SK-N-SH (cell line): ENCODE data around the gene MCM5. TPM values are rescaled to one million over a fixed set of nuclear protein-coding genes. Genes with fewer than 3 reads are reported as not detected.

Source experiments
- CTCF ChIA-PET: fragments of 300-600, 350-600 bp; formaldehyde crosslinking; extraction: SDS; loops from one replicate; lab custom pipeline; 2021; lab: Yijun Ruan, JAX
- POLR2A ChIA-PET: fragments of 350-600 bp; sonication (Branson Sonifier 250); formaldehyde crosslinking; extraction: SDS; loops from one replicate; lab custom pipeline; 2020; ENCODE audit warnings: antibody characterized with exemption, inconsistent platforms; lab: Yijun Ruan, JAX
- DNase-seq: peaks from one replicate; pipeline ENCODE4 v3.0.0; 2012
- H2AFZ ChIP-seq: fragments of 200-600 bp; sonication (generic); 2 replicates; pipeline ENCODE4 v1.8.1; 2016; ENCODE audit warnings: antibody characterized with exemption, mild to moderate bottlenecking, low read depth
- H3F3A ChIP-seq: fragments of 200-600 bp; sonication (generic); replicated peaks from 2 replicates; pipeline ENCODE3; 2016; ENCODE audit warnings: antibody characterized with exemption, mild to moderate bottlenecking; ENCODE audit not compliant: insufficient read depth
- H3K27ac ChIP-seq, 2 experiments: fragments of 200-500 bp in 1 of 2; fragments of 200-600 bp in 1 of 2; sonication (Bioruptor generic) in 1 of 2; sonication (generic), shearing (Covaris generic) in 1 of 2; 2 replicates each; pipeline versions ENCODE4 v1.5.1 to v1.6.1; 2014 to 2016; ENCODE audit warnings: low read depth in 2 of 2, inconsistent platforms in 1 of 2, low read length in 1 of 2, mild to moderate bottlenecking in 1 of 2, mixed read lengths in 1 of 2
- H3K27me3 ChIP-seq: fragments of 200-600 bp; sonication (generic), shearing (Covaris generic); 2 replicates; pipeline ENCODE4 v1.6.1; 2016; ENCODE audit warnings: mixed run types; ENCODE audit not compliant: insufficient read depth
- H3K36me3 ChIP-seq, 2 experiments: fragments of 200-500 bp in 1 of 2; fragments of 200-600 bp in 1 of 2; sonication (Bioruptor generic) in 1 of 2; sonication (generic) in 1 of 2; replicated peaks in 1 of 2; 2 replicates each; pipeline versions ENCODE3 to v1.5.1; 2014 to 2016; ENCODE audit warnings: low read length in 1 of 2, mild to moderate bottlenecking in 1 of 2; ENCODE audit not compliant: insufficient read depth in 2 of 2, control insufficient read depth in 1 of 2
- H3K4me1 ChIP-seq, 2 experiments: fragments of 200-500 bp in 1 of 2; fragments of 200-600 bp in 1 of 2; sonication (Bioruptor generic) in 1 of 2; sonication (generic), shearing (Covaris generic) in 1 of 2; 2 replicates each; pipeline versions ENCODE4 v1.5.1 to v1.6.1; 2014 to 2016; ENCODE audit warnings: low read depth in 1 of 2, low read length in 1 of 2, mixed run types in 1 of 2; ENCODE audit not compliant: insufficient read depth in 2 of 2, control insufficient read depth in 1 of 2
- H3K4me2 ChIP-seq: fragments of 200-600 bp; sonication (generic), shearing (Covaris generic); 2 replicates; pipeline ENCODE4 v1.6.1; 2017; ENCODE audit warnings: mixed run types
- H3K4me3 ChIP-seq, 2 experiments: fragments of 200-500 bp in 1 of 2; fragments of 200-600 bp in 1 of 2; sonication (Bioruptor generic) in 1 of 2; sonication (generic), shearing (Covaris generic) in 1 of 2; 2 replicates each; pipeline versions ENCODE4 v1.5.1 to v1.8.1; 2014 to 2016; ENCODE audit warnings: low read depth in 2 of 2, inconsistent platforms in 1 of 2, low read length in 1 of 2, mild to moderate bottlenecking in 1 of 2, mixed read lengths in 1 of 2, moderate library complexity in 1 of 2
- H3K79me2 ChIP-seq: fragments of 200-600 bp; sonication (generic); 2 replicates; pipeline ENCODE4 v1.8.1; 2017; ENCODE audit warnings: mild to moderate bottlenecking; ENCODE audit not compliant: insufficient read depth
- H3K9ac ChIP-seq: fragments of 200-600 bp; sonication (generic); 2 replicates; pipeline ENCODE4 v1.6.1; 2017; ENCODE audit warnings: mixed run types
- H3K9me2 ChIP-seq: fragments of 200-600 bp; sonication (generic); 2 replicates; pipeline ENCODE4 v1.6.1; 2017; ENCODE audit warnings: mixed run types
- H3K9me3 ChIP-seq: fragments of 200-600 bp; sonication (generic); 2 replicates; pipeline ENCODE4 v1.6.1; 2017; ENCODE audit warnings: mixed run types, mild to moderate bottlenecking, moderate library complexity
- H4K20me1 ChIP-seq: fragments of 200-600 bp; sonication (generic); 2 replicates; pipeline ENCODE4 v1.6.1; 2017; ENCODE audit warnings: mild to moderate bottlenecking, mixed run types; ENCODE audit not compliant: insufficient read depth
- CHD2 ChIP-seq: fragments of 150-350 bp; IDR thresholded peaks from 2 replicates; pipeline ENCODE4 v1.6.1; 2018; ENCODE audit warnings: low read length; ENCODE audit not compliant: partially characterized antibody
- ELF1 ChIP-seq: IDR thresholded peaks from 2 replicates; pipeline ENCODE4 v1.4.0; 2012
- FOXJ3 ChIP-seq: sonication (generic); formaldehyde crosslinking; IDR thresholded peaks from 2 replicates; pipeline ENCODE4 v1.5.1; 2020; ENCODE audit warnings: mild to moderate bottlenecking, missing genetic modification reagents
- GABPA ChIP-seq: IDR thresholded peaks from 2 replicates; pipeline ENCODE4 v1.4.0; 2012; ENCODE audit warnings: low read depth, mild to moderate bottlenecking
- MEF2A ChIP-seq: IDR thresholded peaks from 2 replicates; pipeline ENCODE4 v1.4.0; 2012; ENCODE audit warnings: low read depth, borderline replicate concordance
- MXI1 ChIP-seq: IDR thresholded peaks from 2 replicates; pipeline ENCODE4 v1.6.1; 2012; ENCODE audit warnings: mild to moderate bottlenecking, low read depth, low read length, improper control_type of control experiment
- NFIC ChIP-seq: IDR thresholded peaks from 2 replicates; pipeline ENCODE4 v1.4.0; 2012; ENCODE audit warnings: borderline replicate concordance
- NRF1 ChIP-seq: IDR thresholded peaks from 2 replicates; pipeline ENCODE4 v1.6.1; 2012; ENCODE audit warnings: low read depth, mild to moderate bottlenecking, low read length
- PBX3 ChIP-seq: IDR thresholded peaks from 2 replicates; pipeline ENCODE4; 2012
- POLR2AphosphoS5 ChIP-seq: IDR thresholded peaks from 2 replicates; pipeline ENCODE4 v1.6.1; 2012; ENCODE audit warnings: low read depth, low read length
- SIN3A ChIP-seq: IDR thresholded peaks from 2 replicates; pipeline ENCODE4 v1.6.1; 2012; ENCODE audit warnings: low read depth, mild to moderate bottlenecking, low read length, moderate library complexity, borderline replicate concordance
- TCF12 ChIP-seq: IDR thresholded peaks from 2 replicates; pipeline ENCODE4 v1.4.0; 2012
- USF1 ChIP-seq: IDR thresholded peaks from 2 replicates; pipeline ENCODE4 v1.4.0; 2012; ENCODE audit warnings: low read depth, borderline replicate concordance
- YY1 ChIP-seq: IDR thresholded peaks from 2 replicates; pipeline ENCODE4 v1.4.0; 2012; ENCODE audit warnings: low read depth, mild to moderate bottlenecking
- WGBS: methylation state at CpG from one replicate; pipeline ENCODE4 v1.1.6; 2017; ENCODE audit warnings: low lambda C conversion rate; 5-methylcytosine and 5-hydroxymethylcytosine counted together
- polyA plus RNA-seq, 3 experiments: library from polyadenylated mRNA; depleted of rRNA; stranded (reverse); fragments of >200 nt; gene quantifications; 2 replicates each; pipeline ENCODE4 v1.2.3, GENCODE V29; 2012
- TF ChIP-seq, protein P1 (sequence below): IDR thresholded peaks from 2 replicates; pipeline ENCODE4 v1.4.0; 2012; ENCODE audit warnings: low read depth

The MCM5 gene
- polyA plus RNA-seq, 1 of the 3 experiments (the other 2 are of a cell fraction), result 42.9 TPM

- Histone ChIP-seq H3K9me3 (no peaks in the 10 kb centered on the region), H4K20me1 (no peaks in the 10 kb centered on the region), H3K9me2 (no peaks in the 10 kb centered on the region), H3K4me3 (no peak overlapping the region), H3K79me2 (no peaks in the 10 kb centered on the region), H3K9ac (no peak overlapping the region), H3K27me3 (no peaks in the 10 kb centered on the region), H3K4me2 (no peak overlapping the region), H3K4me1 (peaks cover 0 to 9% of the 10 kb centered on the region in 2 experiments; a peak in 1 of 4 replicates), H3F3A (no peaks in the 10 kb centered on the region), H3K36me3 (peaks cover 0 to 9% of the 10 kb centered on the region in 2 experiments), H2AFZ (no peak overlapping the region), H3K27ac (no peak overlapping the region)
- WGBS, result 94% methylated on average over 9 of the region's 13 CpGs
- ChIA-PET CTCF (interaction anchor here (0.6 to 7.6 kb wide), 11 partner anchors 9 to 189 kb away, joined by 3 to 161 read pairs (median 20); no protein-coding TSS in a partner anchor), POLR2A (interaction anchor here (0.6 kb wide), 1 partner anchor 163 kb away, joined by 5 read pairs; no protein-coding TSS in a partner anchor)
- DNase-seq, result no peak
- TF ChIP-seq SIN3A (no peak), ELF1 (no peak), CHD2 (no peak), FOXJ3 (CRISPR knock-in tag) (no peak), POLR2AphosphoS5 (no peak), YY1 (no peak), TCF12 (no peak), USF1 (no peak), GABPA (no peak), MEF2A (no peak), MXI1 (no peak), NRF1 (no peak)
- TF ChIP-seq, protein P1, sequence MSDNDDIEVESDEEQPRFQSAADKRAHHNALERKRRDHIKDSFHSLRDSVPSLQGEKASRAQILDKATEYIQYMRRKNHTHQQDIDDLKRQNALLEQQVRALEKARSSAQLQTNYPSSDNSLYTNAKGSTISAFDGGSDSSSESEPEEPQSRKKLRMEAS, result no peak
Observed at GRCh38 chr22:35432228-35432905, 32.4 kb downstream of the MCM5 start.

- no peak for DNase-seq
- H3F3A ChIP-seq, result no peaks in the 10 kb centered on the region
- POLR2A ChIA-PET, result interaction anchor here (0.6 kb wide), 1 partner anchor 34 kb away, joined by 5 read pairs; no protein-coding TSS in a partner anchor
Observed at GRCh38 chr22:35434061-35434710, 34.2 kb downstream of the MCM5 start.

More at GRCh38 chr22:35434061-35434710, 34.2 kb downstream of the MCM5 start:
- Histone ChIP-seq H3K9me2 (no peaks in the 10 kb centered on the region), H3K9me3 (no peaks in the 10 kb centered on the region), H3K4me3 (no peak overlapping the region), H3K9ac (no peak overlapping the region), H3K27me3 (no peaks in the 10 kb centered on the region), H3K4me1 (peaks cover 0 to 9% of the 10 kb centered on the region in 2 experiments; a peak in 1 of 4 replicates), H3K4me2 (no peak overlapping the region), H2AFZ (no peak overlapping the region), H4K20me1 (no peaks in the 10 kb centered on the region), H3K27ac (no peak overlapping the region), H3K79me2 (no peaks in the 10 kb centered on the region), H3K36me3 (peaks cover 0 to 9% of the 10 kb centered on the region in 2 experiments)
- CTCF ChIA-PET, result interaction anchor here (1.0 to 1.7 kb wide), 3 partner anchors 148 to 690 kb away, joined by 3 to 8 read pairs (median 4); no protein-coding TSS in a partner anchor
- TF ChIP-seq MXI1 (no peak), PBX3 (no peak), CHD2 (no peak), NRF1 (no peak), NFIC (no peak)
- 94% methylated on average over 4 of the region's 5 CpGs for WGBS
